Activated T-cell treated with anti-CD3 and anti-CD28 coated beads, Interleukin-2, amount 50 U/mL, for 48 hours (primary cell): ENCODE data around the gene MTA2.

ENCODE experiments used
- DNase-seq, 2 experiments: peaks; one replicate each; pipeline ENCODE4 v3.0.0-alpha.2; 2020

Gene MTA2

GRCh38 chr11:62612366-62613290 is 11.0 kb upstream of the MTA2 start, which contains the start of the genes EML3 and ROM1:
Gene EML3, minus strand, starts transcription at chr11:62612775. Its CDS starts 318 bp downstream, at chr11:62612457.
Gene ROM1, plus strand, starts transcription at chr11:62613257. Its CDS starts 25 bp downstream, at chr11:62613282.
- peak; percentile 95 to 96 for DNase-seq

GRCh38 chr11:62611705-62612365 is 10.2 kb upstream of the MTA2 start:
- peak; percentile 73 to 77 for DNase-seq

- peak in 1 of 2 experiments; percentile 31 for DNase-seq
These were observed 9.4 kb upstream of the MTA2 start for GRCh38 chr11:62610814-62611704.

- no peak for DNase-seq
These were observed 8.7 kb upstream of the MTA2 start for GRCh38 chr11:62610403-62610802.

- DNase-seq, result no peak
These were observed 7.1 kb upstream of the MTA2 start for GRCh38 chr11:62608776-62609175.

GRCh38 chr11:62607714-62608113 is 6.0 kb upstream of the MTA2 start:
- DNase-seq, result no peak

- no peak for DNase-seq
These were observed 4.2 kb upstream of the MTA2 start for GRCh38 chr11:62605902-62606301.

GRCh38 chr11:62605467-62605866 is 3.8 kb upstream of the MTA2 start:
- DNase-seq, result no peak

GRCh38 chr11:62604460-62605120 is 2.9 kb upstream of the MTA2 start:
- DNase-seq, result no peak

- no peak for DNase-seq
These were observed 2.2 kb upstream of the MTA2 start for GRCh38 chr11:62603776-62604299.

GRCh38 chr11:62603072-62603408 is 1.4 kb upstream of the MTA2 start:
- DNase-seq, result no peak

- DNase-seq, result peak in 1 of 2 experiments; percentile 42
These were observed 741 bp upstream of the MTA2 start for GRCh38 chr11:62602141-62603071.

- DNase-seq, result peak in 1 of 2 experiments; percentile 72
These were observed 618 bp downstream of the MTA2 start for GRCh38 chr11:62601122-62601371.

GRCh38 chr11:62600367-62601121 is 1.1 kb downstream of the MTA2 start:
- DNase-seq, result no peak

GRCh38 chr11:62599901-62600300 is 1.8 kb downstream of the MTA2 start:
- peak in 1 of 2 experiments; percentile 50 for DNase-seq

GRCh38 chr11:62599069-62599696 is 2.5 kb downstream of the MTA2 start:
- peak; percentile 96 for DNase-seq

GRCh38 chr11:62595124-62595523 is 6.5 kb downstream of the MTA2 start:
- DNase-seq, result no peak

- DNase-seq, result peak; percentile 85 to 86
These were observed 8.1 kb downstream of the MTA2 start for GRCh38 chr11:62593434-62594044.

GRCh38 chr11:62592989-62593421 is 8.7 kb downstream of the MTA2 start:
- no peak for DNase-seq
